ENCODE measurements around the gene ITPRIPL1.

DNA sequence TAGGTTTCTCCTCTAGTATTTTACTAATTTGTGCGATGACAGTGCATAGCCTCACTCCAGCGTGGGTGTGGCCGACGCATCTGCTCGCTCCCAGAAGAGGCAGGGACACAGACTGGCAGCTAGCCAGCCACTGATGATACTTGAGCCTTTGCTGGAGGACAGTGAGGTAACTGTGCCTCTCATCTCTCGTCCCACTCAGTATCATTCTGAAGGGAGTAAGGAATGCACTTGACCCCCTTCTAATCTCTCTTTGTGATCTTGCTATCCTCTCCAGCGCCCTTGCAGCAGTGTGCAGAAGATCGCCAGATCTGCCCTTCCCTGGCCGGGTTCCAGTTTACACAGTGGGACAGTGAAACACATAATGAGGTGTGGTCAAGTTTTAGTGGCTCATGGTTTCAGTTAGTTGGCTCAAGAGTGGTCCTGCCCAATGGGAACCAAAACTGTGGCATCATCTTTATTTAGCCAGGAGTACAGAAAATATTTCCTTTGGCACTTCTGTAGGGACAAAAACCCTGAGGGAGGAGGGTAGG, 28.0 kb downstream of the ITPRIPL1 start:
- TF ChIP-seq POLR2A (IDR thresholded peaks at IDR 0.05) (no peak), CTCF (IDR thresholded peaks at IDR 0.05) (no peak)
